HepG2 (cell line): ENCODE results near the gene MNAT1. TPM values are rescaled to one million over a fixed set of nuclear protein-coding genes. Genes with fewer than 3 reads are reported as not detected.

Experiments used
- ATAC-seq: fragments of 200-7000 bp; cut with Tn5 transposase; 3 replicates; pipeline ENCODE4 v1.9.1; 2020; ENCODE audit warnings: mild to moderate bottlenecking, moderate library complexity
- BruUV-seq: library from RNA; stranded (reverse); fragments of 400-500 nt; replicated peaks from 2 replicates; lab custom pipeline; 2021; lab: Mats Ljungman, UMichigan
- CTCF ChIA-PET: fragments of 300-600 bp; formaldehyde crosslinking; extraction: SDS; loops from one replicate; lab custom pipeline; 2021; ENCODE audit warnings: low total read pairs, inconsistent platforms, low intra/inter-chr PET ratio; lab: Yijun Ruan, JAX
- POLR2A ChIA-PET: fragments of 350-600 bp; sonication (Branson Sonifier 250); formaldehyde crosslinking; loops from one replicate; lab custom pipeline; 2020; ENCODE audit warnings: antibody characterized with exemption, inconsistent platforms; lab: Yijun Ruan, JAX
- DNase-seq: peaks from one replicate; pipeline ENCODE4 v3.0.0-alpha.2; 2015; ENCODE audit warnings: low spot score
- FAIRE-seq: peaks from 3 replicates; lab custom pipeline; 2011; peaks lifted over from hg19 to GRCh38; lab: Jason Lieb, UNC
- H2AFZ ChIP-seq: one replicate; pipeline ENCODE4 v1.6.1; 2011; ENCODE audit warnings: low read length, inconsistent platforms
- H3K27ac ChIP-seq: fragments of 300-600 bp; 3 replicates; pipeline ENCODE4 v1.8.0; 2011; ENCODE audit warnings: mixed run types, mild to moderate bottlenecking, mixed read lengths, low read length, inconsistent platforms; ENCODE audit not compliant: insufficient read depth; ENCODE audit errors: extremely low read length
- H3K27me3 ChIP-seq, 2 experiments: fragments of 200-600 bp in 1 of 2; 2 replicates in 1 of 2; 3 replicates in 1 of 2; pipeline versions ENCODE4 v1.6.0 to v1.8.0; 2011; ENCODE audit warnings: low read length in 2 of 2, mild to moderate bottlenecking in 2 of 2, moderate library complexity in 2 of 2, inconsistent platforms in 1 of 2; ENCODE audit not compliant: insufficient read depth in 2 of 2, control insufficient read depth in 1 of 2
- H3K36me3 ChIP-seq, 2 experiments: fragments of 200-600 bp in 1 of 2; replicated peaks in 1 of 2; 2 replicates in 1 of 2; 3 replicates in 1 of 2; pipeline versions ENCODE4 v1.5.1 to v1.8.0; 2011; ENCODE audit warnings: low read length in 2 of 2, inconsistent platforms in 1 of 2; ENCODE audit not compliant: insufficient read depth in 2 of 2, control insufficient read depth in 1 of 2
- H3K4me1 ChIP-seq: 2 replicates; pipeline ENCODE4 v1.5.1; 2012; ENCODE audit warnings: low read length, inconsistent platforms; ENCODE audit not compliant: insufficient read depth
- H3K4me2 ChIP-seq: 2 replicates; pipeline ENCODE4 v1.6.0; 2011; ENCODE audit warnings: low read depth, low read length, inconsistent platforms
- H3K4me3 ChIP-seq, 3 experiments: fragments of 200-600 bp in 1 of 3; sonication (generic), shearing (Covaris generic) in 1 of 3; replicated peaks in 1 of 3; 2 replicates each; pipeline ENCODE4 v1.5.1; 2011 to 2016; ENCODE audit warnings: low read length in 3 of 3, inconsistent platforms in 2 of 3, low read depth in 2 of 3, mild to moderate bottlenecking in 2 of 3, control low read depth in 1 of 3, mixed read lengths in 1 of 3; ENCODE audit not compliant: insufficient read depth in 1 of 3
- H3K79me2 ChIP-seq: one replicate; pipeline ENCODE4 v1.6.1; 2011; ENCODE audit warnings: low read length, inconsistent platforms; ENCODE audit not compliant: insufficient read depth
- H3K9ac ChIP-seq: 2 replicates; pipeline ENCODE4 v1.6.0; 2011; ENCODE audit warnings: mild to moderate bottlenecking, low read depth, low read length, inconsistent platforms; ENCODE audit not compliant: insufficient read depth
- H3K9me3 ChIP-seq: 2 replicates; pipeline ENCODE4 v1.5.1; 2012; ENCODE audit warnings: mild to moderate bottlenecking, low read length
- H4K20me1 ChIP-seq: 2 replicates; pipeline ENCODE4 v1.6.0; 2011; ENCODE audit warnings: inconsistent platforms, mild to moderate bottlenecking, low read length, moderate library complexity; ENCODE audit not compliant: insufficient read depth
- E2F5 ChIP-seq: sonication (generic); formaldehyde crosslinking; conservative IDR thresholded peaks from 2 replicates; pipeline ENCODE4 v1.4.0; 2020; ENCODE audit warnings: missing genetic modification reagents
- GATA4 ChIP-seq: sonication (generic); IDR thresholded peaks from 2 replicates; pipeline ENCODE4 v1.6.1; 2016; ENCODE audit warnings: antibody characterized with exemption, low read depth, borderline replicate concordance
- GMEB2 ChIP-seq: IDR thresholded peaks from 2 replicates; pipeline ENCODE4 v1.6.1; 2016; ENCODE audit warnings: missing biosample characterization, missing genetic modification reagents, low read depth
- HINFP ChIP-seq: sonication (generic); formaldehyde crosslinking; IDR thresholded peaks from 2 replicates; pipeline ENCODE4 v1.4.0; 2020; ENCODE audit warnings: low read depth, mild to moderate bottlenecking, missing genetic modification reagents
- IRF2 ChIP-seq: IDR thresholded peaks from 2 replicates; pipeline ENCODE4 v1.6.1; 2018; ENCODE audit warnings: missing genetic modification reagents, missing compliant biosample characterization
- SNAI1 ChIP-seq: sonication (generic); formaldehyde crosslinking; IDR thresholded peaks from 2 replicates; pipeline ENCODE4 v1.5.0; 2020; ENCODE audit warnings: mild to moderate bottlenecking, missing genetic modification reagents, borderline replicate concordance
- SP1 ChIP-seq, 2 experiments: fragments of 450-650 bp in 1 of 2; sonication (generic) in 1 of 2; formaldehyde crosslinking in 1 of 2; IDR thresholded peaks; 2 replicates each; pipeline versions ENCODE4 v1.4.0 to v1.6.1; 2016 to 2020; ENCODE audit warnings: missing genetic modification reagents in 1 of 2
- SRF ChIP-seq: IDR thresholded peaks from 2 replicates; pipeline ENCODE4 v1.6.1; 2011; ENCODE audit warnings: mild to moderate bottlenecking, low read depth, low read length, moderate library complexity
- TAF15 ChIP-seq: fragments of 200-400 bp; formaldehyde crosslinking; IDR thresholded peaks from one replicate; pipeline ENCODE4 v1.6.1; 2018; ENCODE audit warnings: mild to moderate bottlenecking, low read depth, low read length; ENCODE audit not compliant: poor library complexity, severe bottlenecking
- TBX3 ChIP-seq: fragments of 450-650 bp; IDR thresholded peaks from 2 replicates; pipeline ENCODE4 v1.6.1; 2017; ENCODE audit warnings: antibody characterized with exemption, mild to moderate bottlenecking, inconsistent platforms, borderline replicate concordance
- ZNF430 ChIP-seq: sonication (generic); formaldehyde crosslinking; IDR thresholded peaks from 2 replicates; pipeline ENCODE4 v1.9.0; 2021; ENCODE audit warnings: mild to moderate bottlenecking, missing genetic modification reagents
- ZNF652 ChIP-seq: IDR thresholded peaks from 2 replicates; pipeline ENCODE4 v1.6.1; 2016; ENCODE audit warnings: low read depth, borderline replicate concordance
- ZNF792 ChIP-seq: IDR thresholded peaks from 2 replicates; pipeline ENCODE4 v1.6.1; 2016
- in situ Hi-C: cut with HindIII; loops from 2 replicates; pipeline ENCODE4 v1.10.0; 2017; ENCODE audit warnings: low pct_unique_long_range_greater_than_20kb; ENCODE audit not compliant: extremely low pct_ligation_motif_present
- intact Hi-C: fragments of 100-400 bp; cut with micrococcal nuclease; formaldehyde crosslinking; loops from one replicate; pipeline ENCODE4 v1.10.0; 2022; ENCODE audit not compliant: unreplicated experiment
- polyA plus RNA-seq, 8 experiments: library from polyadenylated mRNA; depleted of rRNA in 3 of 8; stranded (reverse) in 7 of 8; unstranded in 1 of 8; fragments of >200 nt; fragmentation: Illumina TruSeq in 4 of 8; extraction: Trizol in 4 of 8; gene quantifications; 2 replicates each; pipeline versions ENCODE4 v1.2.1 to v1.2.3, GENCODE V29; 2011 to 2016; ENCODE audit warnings: low read depth in 4 of 8, missing spikeins in 1 of 8, mixed read lengths in 1 of 8; ENCODE audit not compliant: insufficient read depth in 1 of 8
- total RNA-seq, 5 experiments: library from RNA; depleted of rRNA; stranded (reverse); fragments of >200 nt; fragmentation: Illumina TruSeq; extraction: Trizol; gene quantifications; 2 replicates each; pipeline ENCODE4 v1.2.3, GENCODE V29; 2016; ENCODE audit warnings: low read depth in 1 of 5

The MNAT1 gene
- total and polyA plus RNA-seq, 2 of the 13 experiments (the other 11 are each of a cell fraction or from before 2014, with no cell fraction given): 49.2 to 94.8 TPM

- ATAC-seq: no peak
- H4K20me1 ChIP-seq: no peaks in the 10 kb centered on the region
- BruUV-seq: no TSS peak
Observed at GRCh38 chr14:60905923-60906322, 171.4 kb downstream of the MNAT1 start.

More at GRCh38 chr14:60905923-60906322, 171.4 kb downstream of the MNAT1 start:
- Histone ChIP-seq H3K4me1 (no peaks in the 10 kb centered on the region), H3K36me3 (no peaks in the 10 kb centered on the region), H3K27me3 (no peaks in the 10 kb centered on the region; a peak in 1 of 5 replicates), H3K27ac (no peak overlapping the region), H3K9me3 (no peaks in the 10 kb centered on the region), H3K4me3 (no peak overlapping the region), H2AFZ (no peak overlapping the region), H3K4me2 (no peak overlapping the region), H3K9ac (no peak overlapping the region), H3K79me2 (no peaks in the 10 kb centered on the region)
- intact Hi-C loops (no loop called here), in situ Hi-C loops (no loop called here)
- POLR2A ChIA-PET: no interaction called here
- CTCF ChIA-PET: no interaction called here
- FAIRE-seq (no peak), DNase-seq (no peak)
- TF ChIP-seq HINFP (CRISPR knock-in tag) (no peak), SRF (no peak), GATA4 (no peak), ZNF792 (CRISPR knock-in tag) (no peak), SP1 (IDR thresholded peaks at IDR 0.05) (no peak), SP1 (CRISPR knock-in tag; IDR thresholded peaks at IDR 0.05) (no peak), TAF15 (no peak), SNAI1 (CRISPR knock-in tag) (no peak), IRF2 (CRISPR knock-in tag) (no peak), GMEB2 (CRISPR knock-in tag) (no peak), ZNF652 (no peak), TBX3 (no peak), E2F5 (no peak), ZNF430 (CRISPR knock-in tag) (no peak)
